ENCODE measurements around the gene FARP2. TPM values are rescaled to one million over a fixed set of nuclear protein-coding genes. Genes with fewer than 3 reads are reported as not detected.
"Not testable (repeated sequence)": the region's sequence is repeated elsewhere in the genome, so short reads cannot be mapped to it uniquely, and the experiment has no call there.

FARP2 gene
- total and polyA plus RNA-seq, 10 donors = 9.1 to 72.8 (median 53.4) TPM

DNA sequence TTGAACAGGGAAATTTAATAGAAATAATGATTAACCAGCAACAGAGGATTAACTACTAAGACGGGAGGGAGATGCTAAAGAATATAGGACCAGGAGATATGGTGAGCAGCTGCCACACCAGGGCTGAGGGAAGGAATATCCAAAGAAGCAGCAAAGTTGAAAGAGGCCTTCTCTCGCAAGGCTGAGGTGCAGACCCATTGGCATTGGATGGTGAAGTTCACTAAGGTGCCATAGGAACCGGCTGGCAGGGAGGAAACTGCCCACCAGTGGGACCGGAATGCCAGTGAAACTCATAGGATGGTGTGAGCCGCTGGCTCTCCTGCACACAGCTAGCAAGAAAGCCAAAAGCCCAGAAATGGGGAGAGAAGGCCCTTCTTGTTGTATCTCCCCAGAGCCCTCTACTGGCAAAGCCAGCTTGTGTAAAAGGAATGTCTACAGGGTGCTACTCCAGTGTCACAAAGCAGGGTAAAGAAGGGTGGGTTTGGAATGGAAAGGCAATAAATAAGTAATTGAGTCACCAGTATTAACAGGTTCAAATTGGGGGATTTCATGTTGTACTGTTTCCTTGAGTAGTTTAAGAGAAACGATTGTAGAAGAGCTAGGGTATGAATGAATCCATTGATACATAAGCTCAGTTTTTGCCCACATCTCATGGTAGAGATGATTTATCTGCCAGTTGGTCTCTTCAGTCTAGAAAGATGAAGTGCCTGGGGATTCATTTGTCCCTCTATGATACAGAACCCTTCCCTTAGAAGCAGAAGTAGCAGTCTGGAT is 36.0 kb downstream of the FARP2 start:
- H3K27ac ChIP-seq = no peak overlapping the region
- H3K9me3 ChIP-seq = no peaks in the 10 kb centered on the region
- intact Hi-C loops (cut with DNase I; ENCODE audit: low total_unique reads) = no loop called here
- DNase-seq = no peak
- H3K27me3 ChIP-seq (replicated peaks in 1 of 7) = no peaks in the 10 kb centered on the region
- TF ChIP-seq, protein P1, sequence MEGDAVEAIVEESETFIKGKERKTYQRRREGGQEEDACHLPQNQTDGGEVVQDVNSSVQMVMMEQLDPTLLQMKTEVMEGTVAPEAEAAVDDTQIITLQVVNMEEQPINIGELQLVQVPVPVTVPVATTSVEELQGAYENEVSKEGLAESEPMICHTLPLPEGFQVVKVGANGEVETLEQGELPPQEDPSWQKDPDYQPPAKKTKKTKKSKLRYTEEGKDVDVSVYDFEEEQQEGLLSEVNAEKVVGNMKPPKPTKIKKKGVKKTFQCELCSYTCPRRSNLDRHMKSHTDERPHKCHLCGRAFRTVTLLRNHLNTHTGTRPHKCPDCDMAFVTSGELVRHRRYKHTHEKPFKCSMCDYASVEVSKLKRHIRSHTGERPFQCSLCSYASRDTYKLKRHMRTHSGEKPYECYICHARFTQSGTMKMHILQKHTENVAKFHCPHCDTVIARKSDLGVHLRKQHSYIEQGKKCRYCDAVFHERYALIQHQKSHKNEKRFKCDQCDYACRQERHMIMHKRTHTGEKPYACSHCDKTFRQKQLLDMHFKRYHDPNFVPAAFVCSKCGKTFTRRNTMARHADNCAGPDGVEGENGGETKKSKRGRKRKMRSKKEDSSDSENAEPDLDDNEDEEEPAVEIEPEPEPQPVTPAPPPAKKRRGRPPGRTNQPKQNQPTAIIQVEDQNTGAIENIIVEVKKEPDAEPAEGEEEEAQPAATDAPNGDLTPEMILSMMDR (IDR thresholded peaks at IDR 0.05 in 8 of 11, conservative IDR thresholded peaks at IDR 0.05 in 3 of 11) = peak in 6 of 11 experiments; percentile 23 to 46 (median 32)
- TF ChIP-seq POLR2A (IDR thresholded peaks at IDR 0.05) = no peak
- 64 to 88% (median 81%) methylated on average over 6 of the region's 6 CpGs for WGBS, 5 donors
- peaks cover 0 to 37% (median 14%) of the 10 kb centered on the region in 6 donors for H3K4me1 ChIP-seq
- peaks cover 0 to 14% (median 0%) of the 10 kb centered on the region in 6 donors for H3K36me3 ChIP-seq
- no peak overlapping the region for H3K4me3 ChIP-seq

DNA sequence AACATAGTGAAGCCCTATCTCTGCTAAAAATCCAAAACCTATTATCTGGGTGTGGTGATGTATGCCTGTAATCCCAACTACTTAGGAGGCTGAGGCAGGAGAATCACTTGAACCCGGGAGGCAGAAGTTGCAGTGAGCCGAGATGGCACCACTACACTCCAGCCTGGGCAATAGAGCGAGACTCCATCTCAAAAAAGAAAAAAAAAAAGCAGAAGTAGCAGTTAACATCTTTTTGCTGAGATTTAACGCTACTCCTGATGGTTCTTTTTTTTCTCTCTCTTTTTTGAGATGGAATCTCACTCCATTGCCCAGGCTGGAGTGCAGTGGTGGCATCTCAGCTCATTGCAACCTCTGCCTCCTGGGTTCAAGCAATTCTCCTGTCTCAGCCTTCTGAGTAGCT is 36.7 kb downstream of the FARP2 start:
- Histone ChIP-seq H3K4me1 (peaks cover 0 to 37% (median 14%) of the 10 kb centered on the region in 6 donors), H3K36me3 (peaks cover 0 to 14% (median 0%) of the 10 kb centered on the region in 6 donors), H3K27ac (peak overlapping the region in 1 of 8 donors; percentile 33)
- H3K4me3 ChIP-seq; H3K27me3 ChIP-seq (replicated peaks in 1 of 7); H3K9me3 ChIP-seq; DNase-seq; intact Hi-C loops (cut with DNase I; ENCODE audit: low total_unique reads): not testable (repeated sequence)
- 56 to 79% (median 68%) methylated on average over 4 of the region's 4 CpGs for WGBS, 5 donors

DNA sequence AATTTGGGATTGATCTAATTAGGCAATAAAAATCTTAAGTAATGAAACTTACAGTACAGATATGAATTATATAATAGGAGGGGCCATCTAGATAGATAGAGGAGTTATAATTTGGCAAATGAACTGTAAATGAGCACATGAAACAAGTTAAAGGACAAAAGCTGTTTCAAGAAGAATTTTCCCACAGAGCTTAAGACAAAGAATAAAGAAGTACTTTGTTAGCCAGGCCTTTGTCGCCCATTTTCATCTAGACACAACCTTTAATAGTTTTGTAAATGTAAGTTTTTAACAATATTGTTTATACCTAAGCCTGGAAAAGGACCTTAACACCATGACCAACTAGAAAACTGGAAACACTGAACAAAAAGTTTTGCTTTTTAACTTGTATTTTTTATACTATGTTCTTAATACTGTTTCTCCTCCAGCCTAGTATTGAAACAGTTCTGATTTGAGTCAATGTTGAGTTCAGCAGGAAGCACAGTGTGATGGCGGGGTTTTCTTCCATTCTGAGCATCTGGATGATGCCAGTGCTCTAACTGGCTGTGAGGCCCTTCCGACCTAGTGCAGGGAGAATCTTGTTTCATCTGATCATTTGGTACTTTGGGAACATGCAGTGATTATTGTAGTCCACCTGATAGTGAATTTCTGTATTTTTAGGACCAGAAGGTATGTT is 37.6 kb downstream of the FARP2 start:
- TF ChIP-seq POLR2A (IDR thresholded peaks at IDR 0.05) (no peak), POLR2AphosphoS5 (IDR thresholded peaks at IDR 0.05) (no peak)
- TF ChIP-seq, protein P1 (IDR thresholded peaks at IDR 0.05 in 8 of 11, conservative IDR thresholded peaks at IDR 0.05 in 3 of 11) = no peak
- Histone ChIP-seq H3K4me1 (peaks cover 0 to 37% (median 14%) of the 10 kb centered on the region in 6 donors), H3K27me3 (replicated peaks in 1 of 7) (no peaks in the 10 kb centered on the region), H3K9me3 (no peaks in the 10 kb centered on the region), H3K36me3 (peaks cover 0 to 12% (median 0%) of the 10 kb centered on the region in 6 donors), H3K27ac (no peak overlapping the region), H3K4me3 (no peak overlapping the region)
- intact Hi-C loops (cut with DNase I; ENCODE audit: low total_unique reads) = no loop called here
- no peak for DNase-seq
- 87 to 96% (median 89%) methylated on average over 3 of the region's 3 CpGs for WGBS, 5 donors

DNA sequence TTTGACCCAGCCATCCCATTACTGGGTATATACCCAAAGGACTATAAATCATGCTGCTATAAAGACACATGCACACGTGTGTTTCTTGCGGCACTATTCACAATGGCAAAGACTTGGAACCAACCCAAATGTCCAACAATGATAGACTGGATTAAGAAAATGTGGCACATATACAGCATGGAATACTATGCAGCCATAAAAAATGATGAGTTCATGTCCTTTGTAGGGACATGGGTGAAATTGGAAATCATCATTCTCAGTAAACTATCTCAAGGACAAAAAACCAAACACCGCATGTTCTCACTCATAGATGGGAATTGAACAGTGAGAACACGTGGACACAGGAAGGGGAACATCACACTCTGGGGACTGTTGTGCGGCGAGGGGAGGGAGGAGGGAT is 40.7 kb downstream of the FARP2 start:
- H3K9me3 ChIP-seq; intact Hi-C loops (cut with DNase I; ENCODE audit: low total_unique reads); H3K27ac ChIP-seq; H3K27me3 ChIP-seq (replicated peaks in 1 of 7); H3K4me3 ChIP-seq; DNase-seq: not testable (repeated sequence)
- Histone ChIP-seq H3K4me1 (peaks cover 0 to 21% (median 10%) of the 10 kb centered on the region in 6 donors), H3K36me3 (peaks cover 0 to 13% (median 0%) of the 10 kb centered on the region in 6 donors)
- 89 to 99% (median 95%) methylated on average over 6 of the region's 6 CpGs for WGBS, 5 donors

All from spleen (tissue), 11 donors.